GM19397 (cell line): ENCODE measurements around the gene ZNF491.
"Not testable (repeated sequence)": the region's sequence is repeated elsewhere in the genome, so short reads cannot be mapped to it uniquely, and the experiment has no call there.

Source experiments
- ATAC-seq: cut with Tn5 transposase; IDR thresholded peaks from one replicate; pipeline ENCODE4 v1.9.1; 2021; ENCODE audit warnings: mild to moderate bottlenecking, moderate library complexity; ENCODE audit not compliant: unreplicated experiment

The ZNF491 gene

GRCh38 chr19:11806354-11807098 is 8.2 kb downstream of the ZNF491 start:
- no peak for ATAC-seq

DNA sequence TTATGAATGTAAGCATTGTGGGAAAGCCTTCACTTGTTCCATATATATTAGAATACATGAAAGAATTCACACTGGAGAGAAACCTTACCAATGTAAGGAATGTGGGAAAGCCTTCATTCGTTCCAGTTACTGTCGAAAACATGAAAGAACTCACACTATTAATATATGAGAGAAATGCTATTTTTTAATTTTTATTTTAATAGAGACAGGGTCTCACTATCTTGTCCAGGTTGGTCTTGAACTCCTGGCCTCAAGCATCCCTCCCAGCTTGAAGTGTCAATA is 8.7 kb downstream of the ZNF491 start:
- no peak for ATAC-seq

DNA sequence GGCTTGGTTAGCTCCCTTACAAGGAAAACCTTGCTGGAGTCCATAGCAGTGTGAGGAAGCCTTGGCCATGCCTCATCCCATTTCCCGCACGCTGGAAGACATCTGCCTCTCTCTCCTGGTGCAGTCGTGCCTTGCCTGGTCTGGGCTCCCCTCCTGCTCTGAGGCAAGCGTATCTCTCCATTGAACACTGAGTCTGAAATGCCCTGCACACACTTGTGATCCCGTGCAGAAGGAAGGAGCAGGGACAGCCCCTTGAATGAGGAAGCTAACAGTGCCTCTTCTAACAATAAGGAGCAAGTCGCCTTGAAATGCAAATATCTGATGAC is 15.3 kb downstream of the ZNF491 start:
- ATAC-seq = no peak

- ATAC-seq = peak; percentile 98
Observed at GRCh38 chr19:11814029-11814699, 15.8 kb downstream of the ZNF491 start, which contains the start of gene ZNF440. Gene ZNF440 (plus strand): TSS chr19:11814273. CDS start chr19:11814448, 175 bp downstream.

DNA sequence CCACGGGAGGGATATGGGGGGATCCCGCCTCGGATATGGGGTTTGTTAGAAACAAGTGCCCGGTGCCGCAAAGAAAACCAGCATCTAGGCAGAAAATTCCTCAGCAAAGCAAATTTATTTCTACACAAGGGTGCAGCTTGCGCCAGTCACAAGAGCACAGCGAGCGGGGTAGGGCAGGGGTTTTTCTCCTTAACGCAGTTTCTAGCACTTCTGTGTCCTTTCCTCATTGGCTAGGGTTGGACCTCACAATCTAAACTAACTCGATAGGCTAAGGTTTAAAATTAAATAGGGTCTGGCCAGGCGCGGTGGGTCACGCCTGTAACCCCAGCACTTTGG is 16.3 kb downstream of the ZNF491 start:
- no peak for ATAC-seq

GRCh38 chr19:11821474-11822109 is 23.3 kb downstream of the ZNF491 start:
- no peak for ATAC-seq

GRCh38 chr19:11828957-11829876 is 30.9 kb downstream of the ZNF491 start:
- not testable (repeated sequence) for ATAC-seq

DNA sequence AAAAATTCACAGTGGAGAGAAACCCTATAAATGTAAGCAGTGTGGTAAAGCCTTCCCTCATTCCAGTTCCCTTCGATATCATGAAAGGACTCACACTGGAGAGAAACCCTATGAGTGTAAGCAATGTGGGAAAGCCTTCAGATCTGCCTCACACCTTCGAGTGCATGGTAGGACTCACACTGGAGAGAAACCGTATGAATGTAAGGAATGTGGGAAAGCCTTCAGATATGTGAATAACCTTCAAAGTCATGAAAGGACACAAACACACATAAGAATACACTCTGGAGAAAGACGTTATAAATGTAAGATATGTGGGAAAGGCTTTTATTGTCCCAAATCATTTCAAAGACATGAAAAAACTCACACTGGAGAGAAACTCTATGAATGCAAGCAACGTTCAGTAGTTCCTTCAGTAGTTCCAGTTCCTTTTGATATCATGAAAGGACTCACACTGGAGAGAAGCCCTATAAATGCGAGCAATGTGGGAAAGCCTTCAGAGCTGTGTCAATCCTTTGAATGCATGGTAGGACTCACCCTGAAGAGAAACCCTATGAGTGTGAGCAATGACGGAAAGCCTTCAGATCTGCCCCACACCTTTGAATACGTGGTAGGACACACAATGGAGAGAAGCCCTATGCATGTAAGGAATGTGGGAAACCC is 34.1 kb downstream of the ZNF491 start:
- no peak for ATAC-seq

GRCh38 chr19:11833541-11833940 is 35.2 kb downstream of the ZNF491 start:
- ATAC-seq = no peak

GRCh38 chr19:11835626-11836066 is 37.3 kb downstream of the ZNF491 start:
- not testable (repeated sequence) for ATAC-seq

DNA sequence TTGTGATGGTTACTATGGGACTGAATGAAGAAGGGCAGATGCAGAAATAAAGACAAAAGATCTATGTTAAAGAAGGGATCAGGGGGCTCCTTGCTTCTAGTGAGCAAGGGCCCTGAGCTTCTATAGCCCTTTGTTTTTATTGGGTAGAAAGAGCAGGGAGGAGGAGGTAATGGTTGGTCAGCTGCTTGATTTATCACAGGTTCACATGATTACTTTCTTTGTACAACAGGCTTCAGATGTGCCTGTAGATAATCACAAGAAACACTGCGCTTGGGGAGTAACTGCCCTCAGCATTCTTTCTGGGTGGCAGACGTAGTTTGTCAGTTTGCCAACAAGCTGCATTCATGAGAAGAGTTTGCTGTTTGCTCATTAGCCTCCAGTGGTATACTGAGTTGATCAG is 45.4 kb downstream of the ZNF491 start:
- ATAC-seq = no peak

GRCh38 chr19:11847615-11848014 is 49.3 kb downstream of the ZNF491 start:
- ATAC-seq = not testable (repeated sequence)

GRCh38 chr19:11848200-11848593 is 49.9 kb downstream of the ZNF491 start:
- ATAC-seq = no peak

DNA sequence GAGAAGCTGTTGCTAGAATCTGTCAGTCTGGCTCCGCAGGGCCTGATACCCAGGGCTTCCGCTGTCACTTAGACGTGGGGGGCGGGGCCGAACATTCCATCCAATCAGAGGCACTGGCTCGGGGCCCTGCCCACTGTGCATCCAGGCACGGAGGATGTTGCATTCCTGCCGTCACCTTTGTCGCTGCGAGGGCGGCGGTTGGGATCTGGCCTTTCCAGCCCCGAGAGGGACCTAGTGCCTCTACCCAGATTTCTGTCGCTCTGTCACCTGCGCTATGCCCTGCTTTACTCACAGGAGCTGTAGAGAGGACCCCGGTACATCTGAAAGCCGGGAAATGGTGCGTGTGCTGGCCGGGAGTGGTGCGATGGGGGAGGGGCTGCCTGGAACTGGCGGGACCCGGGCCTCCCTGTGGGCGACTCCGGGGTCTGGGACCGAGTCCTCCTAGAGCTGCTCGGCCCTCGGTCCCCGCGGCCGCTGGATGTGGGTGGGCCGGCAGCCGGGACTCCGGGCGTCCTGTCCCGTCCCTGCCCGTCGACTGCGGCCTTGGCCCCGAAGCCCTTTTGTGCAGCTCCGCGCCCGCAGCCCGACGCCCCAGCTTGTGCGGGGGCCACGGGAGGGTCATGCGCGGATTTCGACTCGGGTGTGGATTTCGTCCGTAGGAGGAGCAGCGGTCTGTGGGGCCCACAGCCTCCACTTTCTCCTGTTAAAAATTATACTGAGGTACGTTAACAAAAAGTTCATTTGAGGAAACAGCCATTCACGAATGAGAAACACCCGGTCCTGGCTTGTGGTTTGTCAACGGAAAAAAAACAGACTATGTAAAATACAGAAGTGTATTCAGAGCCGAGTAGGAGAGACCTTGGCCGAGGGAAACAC is 50.5 kb downstream of the ZNF491 start, which contains the start of gene ZNF439:
Gene ZNF439, plus strand, starts transcription at position 133 of the 876 bp plus-strand sequence. Its CDS starts 142 bp downstream, at position 275.
- ATAC-seq = peak; percentile 91

- not testable (repeated sequence) for ATAC-seq
Observed at GRCh38 chr19:11850289-11850688, 52.0 kb downstream of the ZNF491 start.

- ATAC-seq = no peak
Observed at GRCh38 chr19:11853358-11853757, 55.0 kb downstream of the ZNF491 start.

DNA sequence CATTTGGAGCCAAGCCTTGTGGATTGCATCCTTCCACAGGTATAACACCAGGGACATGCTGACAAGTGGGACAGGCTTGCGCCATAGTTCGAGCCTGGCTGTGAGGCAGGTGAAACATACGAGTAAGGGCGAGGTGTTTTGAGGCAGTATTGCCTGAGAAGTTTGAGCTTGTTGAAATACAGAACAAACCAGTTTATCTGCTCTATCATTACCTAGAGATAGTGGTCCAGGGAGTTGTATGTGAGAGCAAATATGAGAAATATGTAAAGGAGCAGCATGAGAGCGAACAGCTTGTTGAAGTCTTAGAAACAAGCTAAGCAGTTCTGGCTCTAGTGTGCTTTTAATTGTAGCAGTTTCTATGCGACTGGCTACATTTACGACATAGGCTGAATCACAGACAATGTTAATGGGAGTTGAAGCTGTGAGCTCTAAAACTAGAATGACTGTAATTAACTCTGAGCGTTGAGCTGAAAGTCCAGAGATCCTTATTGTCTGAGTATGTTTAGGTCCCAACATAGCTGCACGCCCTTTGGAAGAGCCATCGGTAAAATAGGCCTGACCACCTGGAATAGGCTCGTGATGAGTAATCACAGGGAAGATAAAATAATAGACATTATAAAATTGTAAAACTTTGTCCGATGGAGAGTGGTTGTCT is 58.4 kb downstream of the ZNF491 start:
- no peak for ATAC-seq
